ENCODE measurements around the gene CTTNBP2.

GRCh38 chr7:117690147-117690546, 183.1 kb downstream of the CTTNBP2 start:
- TF ChIP-seq CTCF (conservative IDR thresholded peaks at IDR 0.05 in 1 of 2, IDR thresholded peaks at IDR 0.05 in 1 of 2; ENCODE audit: low read depth in 1 of 2, low read length in 2 of 2) (no peak), EZH2 (IDR thresholded peaks at IDR 0.05; ENCODE audit: low read length, missing control alignments) (no peak)

Measured in fibroblast of lung (primary cell).